Neutrophil (primary cell): Measurements from ENCODE around the gene METTL9.
"Not testable (repeated sequence)": the region's sequence is repeated elsewhere in the genome, so short reads cannot be mapped to it uniquely, and the experiment has no call there.

Experiments
- H3K27ac ChIP-seq: fragments of 200-600 bp; sonication (generic); 2 replicates; pipeline ENCODE4 v1.5.1; 2016; ENCODE audit warnings: mild to moderate bottlenecking, moderate library complexity
- H3K27me3 ChIP-seq: fragments of 200-600 bp; sonication (generic); 2 replicates; pipeline ENCODE4 v1.6.0; 2016; ENCODE audit warnings: mild to moderate bottlenecking
- H3K36me3 ChIP-seq: fragments of 200-600 bp; sonication (generic); 2 replicates; pipeline ENCODE4 v1.5.1; 2017
- H3K4me1 ChIP-seq, 2 experiments: fragments of 200-600 bp in 1 of 2; sonication (generic) in 1 of 2; 1 replicate in 1 of 2; 2 replicates in 1 of 2; pipeline versions ENCODE4 v1.5.1 to v1.6.1; 2013 to 2016; ENCODE audit warnings: low read depth in 1 of 2, low read length in 1 of 2, mild to moderate bottlenecking in 1 of 2, moderate library complexity in 1 of 2; ENCODE audit not compliant: control insufficient read depth in 1 of 2, insufficient read depth in 1 of 2
- H3K4me3 ChIP-seq, 2 experiments: fragments of 200-600 bp in 1 of 2; sonication (generic) in 1 of 2; 1 replicate in 1 of 2; 2 replicates in 1 of 2; pipeline ENCODE4 v1.5.1; 2013 to 2016; ENCODE audit warnings: low read depth in 1 of 2, low read length in 1 of 2, mild to moderate bottlenecking in 1 of 2, moderate library complexity in 1 of 2
- H3K9me3 ChIP-seq: fragments of 200-600 bp; sonication (generic); 2 replicates; pipeline ENCODE4 v1.5.1; 2016
- CTCF ChIP-seq: fragments of 200-600 bp; sonication (generic); IDR thresholded peaks from 2 replicates; pipeline ENCODE4 v1.5.1; 2016; ENCODE audit warnings: antibody characterized with exemption

The METTL9 gene

DNA sequence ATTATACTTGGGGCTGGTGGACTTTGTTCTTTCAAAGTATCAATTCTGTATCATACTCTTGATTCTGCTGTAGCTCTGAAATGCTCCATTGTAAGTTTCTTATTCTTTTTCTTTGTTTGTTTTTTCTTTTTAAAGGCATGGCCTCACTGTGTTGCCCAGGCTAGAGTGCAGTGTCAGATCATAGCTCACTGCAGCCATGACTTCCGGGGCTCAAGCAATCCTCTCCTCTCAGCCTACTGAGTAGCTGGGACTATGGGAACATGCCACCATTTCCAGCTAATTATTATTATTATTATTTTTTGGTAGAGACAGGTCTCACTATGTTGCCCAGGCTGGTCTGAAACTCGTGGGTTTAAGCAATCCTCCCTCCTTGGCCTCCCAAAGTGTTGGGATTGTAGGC is 38.9 kb upstream of the METTL9 start:
- no peaks in the 10 kb centered on the region for H3K4me1 ChIP-seq
- H3K27me3 ChIP-seq = no peaks in the 10 kb centered on the region
- H3K36me3 ChIP-seq = no peaks in the 10 kb centered on the region
- no peaks in the 10 kb centered on the region for H3K9me3 ChIP-seq
- H3K4me3 ChIP-seq = no peak overlapping the region
- no peak for TF ChIP-seq CTCF
- no peak overlapping the region for H3K27ac ChIP-seq

GRCh38 chr16:21563676-21564075 is 35.7 kb upstream of the METTL9 start:
- Histone ChIP-seq H3K27ac (no peak overlapping the region), H3K4me3 (no peak overlapping the region), H3K4me1 (no peaks in the 10 kb centered on the region), H3K36me3 (no peaks in the 10 kb centered on the region), H3K9me3 (no peaks in the 10 kb centered on the region), H3K27me3 (peaks cover 9% of the 10 kb centered on the region)
- TF ChIP-seq CTCF = no peak

GRCh38 chr16:21564367-21564766 is 35.0 kb upstream of the METTL9 start:
- H3K27ac ChIP-seq, H3K4me1 ChIP-seq, H3K9me3 ChIP-seq, H3K27me3 ChIP-seq, H3K4me3 ChIP-seq, H3K36me3 ChIP-seq: not testable (repeated sequence)

DNA sequence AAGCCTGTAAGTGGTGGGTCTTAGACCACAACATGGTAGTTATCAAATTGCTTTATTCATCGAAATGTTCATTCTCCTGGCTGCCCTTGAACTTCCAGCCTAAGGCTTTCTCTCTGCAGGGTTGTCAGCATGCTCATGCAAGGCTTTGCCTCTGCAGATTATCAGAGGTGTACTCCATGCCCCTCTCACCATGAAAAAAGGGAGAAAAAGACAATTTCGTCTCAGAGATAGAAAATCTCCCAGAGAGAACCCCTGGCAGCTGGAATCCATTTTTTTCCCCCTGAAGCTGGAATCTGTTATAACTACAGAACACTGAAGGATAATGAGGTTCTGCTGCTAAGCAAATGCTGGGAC is 33.9 kb upstream of the METTL9 start:
- no peak for TF ChIP-seq CTCF

GRCh38 chr16:21565861-21566669 is 33.3 kb upstream of the METTL9 start:
- no peak for TF ChIP-seq CTCF
- Histone ChIP-seq H3K36me3 (no peaks in the 10 kb centered on the region), H3K4me1 (no peaks in the 10 kb centered on the region), H3K9me3 (no peaks in the 10 kb centered on the region), H3K4me3 (no peak overlapping the region), H3K27me3 (peaks cover 9% of the 10 kb centered on the region), H3K27ac (no peak overlapping the region)

More for the DNA sequence above, 33.9 kb upstream of the METTL9 start:
- H3K4me1 ChIP-seq = no peaks in the 10 kb centered on the region
- no peaks in the 10 kb centered on the region for H3K36me3 ChIP-seq
- H3K27me3 ChIP-seq = peaks cover 9% of the 10 kb centered on the region
- no peak overlapping the region for H3K27ac ChIP-seq
- no peaks in the 10 kb centered on the region for H3K9me3 ChIP-seq
- H3K4me3 ChIP-seq = no peak overlapping the region

DNA sequence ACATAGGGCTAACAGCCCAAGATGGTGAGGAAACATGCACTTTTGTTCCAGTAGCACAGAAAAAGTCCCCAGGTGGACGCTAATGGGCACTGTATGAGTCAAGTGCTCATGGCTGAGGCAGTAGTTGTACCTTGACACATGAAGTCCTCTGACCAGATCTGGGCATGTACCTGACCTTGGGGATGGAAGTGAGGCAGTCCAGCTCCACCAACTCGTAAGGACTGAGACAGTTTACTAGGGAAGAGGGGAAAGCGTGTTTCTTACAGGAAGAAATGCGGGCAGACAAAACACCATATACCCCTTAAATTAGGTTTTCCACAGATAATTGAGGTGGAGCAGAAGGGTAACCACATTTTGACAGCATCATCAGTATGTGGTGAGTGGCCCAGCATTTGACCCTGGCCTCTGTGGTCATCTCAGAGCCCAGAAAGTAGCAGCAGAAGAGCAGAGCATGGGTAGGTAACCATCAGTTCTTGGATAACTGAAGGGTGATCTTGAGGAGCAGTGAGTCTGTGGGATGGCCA is 32.4 kb upstream of the METTL9 start:
- no peaks in the 10 kb centered on the region for H3K9me3 ChIP-seq
- no peaks in the 10 kb centered on the region for H3K4me1 ChIP-seq
- no peak overlapping the region for H3K27ac ChIP-seq
- no peak for TF ChIP-seq CTCF
- H3K4me3 ChIP-seq = no peak overlapping the region
- no peaks in the 10 kb centered on the region for H3K36me3 ChIP-seq
- peaks cover 10% of the 10 kb centered on the region for H3K27me3 ChIP-seq

GRCh38 chr16:21567496-21567895 is 31.9 kb upstream of the METTL9 start:
- H3K4me3 ChIP-seq, H3K9me3 ChIP-seq, H3K27ac ChIP-seq, H3K4me1 ChIP-seq, H3K36me3 ChIP-seq: not testable (repeated sequence)
- H3K27me3 ChIP-seq = peaks cover 13% of the 10 kb centered on the region
